Skeletal muscle satellite cell (primary cell): Measurements from ENCODE around the gene MPP7. TPM values are rescaled to one million over a fixed set of nuclear protein-coding genes. Genes with fewer than 3 reads are reported as not detected.
"Not testable (repeated sequence)": the region's sequence is repeated elsewhere in the genome, so short reads cannot be mapped to it uniquely, and the experiment has no call there.

Experiments used
- H3K27me3 ChIP-seq: 2 replicates; pipeline ENCODE4 v1.7.0; 2013; ENCODE audit warnings: low read length; ENCODE audit not compliant: control insufficient read depth, insufficient read depth
- H3K36me3 ChIP-seq: 2 replicates; pipeline ENCODE4 v1.7.0; 2013; ENCODE audit warnings: mild to moderate bottlenecking, control low read depth, low read length; ENCODE audit not compliant: insufficient read depth
- H3K4me1 ChIP-seq: 2 replicates; pipeline ENCODE4 v1.7.0; 2013; ENCODE audit warnings: low read length; ENCODE audit not compliant: control insufficient read depth, insufficient read depth
- H3K4me2 ChIP-seq: 2 replicates; pipeline ENCODE4 v1.7.0; 2013; ENCODE audit warnings: mild to moderate bottlenecking, low read length
- H3K4me3 ChIP-seq: 2 replicates; pipeline ENCODE4 v1.7.0; 2013; ENCODE audit warnings: low read length
- H3K9ac ChIP-seq: 2 replicates; pipeline ENCODE4 v1.7.0; 2013; ENCODE audit warnings: mild to moderate bottlenecking, low read depth, low read length, moderate library complexity
- H3K9me3 ChIP-seq: replicated peaks from 2 replicates; pipeline ENCODE4 v1.7.0; 2013; ENCODE audit warnings: mild to moderate bottlenecking, control low read depth, low read length
- total RNA-seq: library from RNA; depleted of rRNA; stranded (reverse); fragments of >200 nt; gene quantifications from 2 replicates; pipeline ENCODE4 v1.2.3, GENCODE V29; 2012; rRNA removed

MPP7 gene
- 0.25 TPM in 1 of 2 replicates, not detected in the other for total RNA-seq

DNA sequence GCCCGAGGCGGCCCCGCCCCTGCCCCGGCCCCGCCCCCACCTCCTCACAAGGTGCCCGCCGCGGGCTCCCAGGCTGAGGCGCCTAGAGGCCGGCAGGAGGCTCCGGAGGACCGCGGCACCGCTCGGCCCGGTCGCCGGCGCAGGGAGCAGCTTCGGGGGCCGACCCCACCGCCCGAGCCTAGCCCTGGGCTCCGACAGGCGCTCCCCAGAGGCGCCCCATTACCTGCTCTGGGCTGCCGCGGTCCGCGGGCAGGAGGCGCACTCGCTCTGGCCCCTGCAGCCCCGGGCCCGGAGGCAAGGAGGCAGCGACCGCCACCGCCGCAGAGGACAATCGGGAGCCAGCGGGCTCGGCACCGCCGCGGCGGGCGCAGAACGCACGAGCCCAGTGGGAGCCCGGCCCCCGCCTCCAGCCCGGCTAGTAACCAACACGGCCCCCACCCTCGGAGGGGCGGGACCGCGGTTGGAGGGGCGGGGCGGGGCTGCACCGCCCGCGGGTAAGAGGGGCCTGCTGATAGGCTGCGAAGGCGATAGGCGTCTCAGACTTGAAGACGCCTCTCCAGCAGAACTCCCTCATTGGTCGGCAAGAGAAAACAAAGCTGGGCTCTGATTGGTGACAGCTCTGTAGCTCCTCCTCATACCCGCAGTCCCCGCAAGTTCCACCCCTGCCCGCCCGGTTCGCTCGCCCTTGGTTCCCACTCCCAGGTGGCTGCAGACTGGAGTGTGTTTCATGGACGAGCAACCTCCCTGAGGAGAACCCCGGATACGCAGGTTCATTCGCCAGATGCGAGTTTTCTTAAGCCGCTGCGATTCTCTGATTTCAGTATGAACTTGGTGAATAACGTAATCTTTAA is at the start of gene MPP7:
Gene MPP7 (minus strand): TSS at position 427 of the 851 bp plus-strand sequence. CDS start 64,460 bp downstream, outside the sequence.
- Histone ChIP-seq H3K4me2 (peak within 1 kb of the TSS; percentile 91), H3K9ac (peak within 1 kb of the TSS; percentile 82), H3K4me3 (peak within 1 kb of the TSS; percentile 93), H3K27me3 (peaks cover 44% of the 10 kb centered on the region), H3K36me3 (no peaks in the 10 kb centered on the region), H3K9me3 (no peaks in the 10 kb centered on the region), H3K4me1 (peaks cover 8% of the 10 kb centered on the region)

GRCh38 chr10:28349892-28350291 is 47.0 kb upstream of the MPP7 start:
- H3K4me1 ChIP-seq = no peaks in the 10 kb centered on the region
- no peak overlapping the region for H3K9ac ChIP-seq
- peaks cover 11% of the 10 kb centered on the region for H3K27me3 ChIP-seq
- no peak overlapping the region for H3K4me2 ChIP-seq
- no peak overlapping the region for H3K4me3 ChIP-seq
- no peaks in the 10 kb centered on the region for H3K36me3 ChIP-seq
- H3K9me3 ChIP-seq = no peaks in the 10 kb centered on the region

DNA sequence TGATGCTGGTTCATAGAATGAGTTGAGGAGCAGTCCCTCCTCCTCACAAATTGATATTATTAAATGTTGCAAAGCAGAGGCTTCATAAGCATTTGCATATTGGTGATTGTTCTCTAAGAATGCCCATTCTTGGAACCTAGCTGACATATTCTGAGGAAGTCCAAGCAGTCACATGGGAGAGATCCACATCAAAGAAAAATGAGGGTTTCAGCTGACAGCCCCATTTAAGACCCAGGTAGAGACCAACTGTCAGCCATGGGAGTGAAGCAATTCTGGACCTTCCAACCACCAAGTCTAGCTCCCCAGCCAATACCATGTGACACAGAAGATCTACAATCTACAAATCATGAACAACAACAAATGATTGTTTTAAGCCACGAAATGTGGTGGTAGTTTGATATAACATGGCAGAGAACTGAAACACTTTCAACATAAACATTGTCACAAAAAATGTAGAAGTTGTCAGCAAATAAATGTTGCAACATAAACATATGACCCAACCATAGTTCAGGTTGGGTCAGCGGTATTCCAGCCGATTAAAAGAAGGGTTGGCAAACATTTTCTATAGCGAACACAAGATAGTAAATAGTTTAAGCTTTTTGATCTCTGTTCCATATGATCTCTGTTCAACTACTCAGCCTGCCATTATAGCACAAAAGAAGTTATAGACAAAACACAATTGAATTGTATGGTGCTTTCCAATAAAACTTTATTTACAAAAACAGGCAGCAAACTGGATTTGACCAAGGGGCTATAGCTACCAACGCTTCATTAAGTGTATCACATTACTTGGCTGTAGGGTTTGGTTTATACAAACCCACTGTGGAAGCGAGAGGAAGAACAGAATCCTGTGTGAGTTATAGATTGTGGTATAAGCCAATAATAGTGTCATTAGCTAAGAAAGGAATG is 41.4 kb upstream of the MPP7 start:
- Histone ChIP-seq H3K9me3 (no peaks in the 10 kb centered on the region), H3K9ac (no peak overlapping the region), H3K4me1 (no peaks in the 10 kb centered on the region), H3K4me2 (no peak overlapping the region), H3K36me3 (no peaks in the 10 kb centered on the region), H3K4me3 (no peak overlapping the region), H3K27me3 (peaks cover 5% of the 10 kb centered on the region)

DNA sequence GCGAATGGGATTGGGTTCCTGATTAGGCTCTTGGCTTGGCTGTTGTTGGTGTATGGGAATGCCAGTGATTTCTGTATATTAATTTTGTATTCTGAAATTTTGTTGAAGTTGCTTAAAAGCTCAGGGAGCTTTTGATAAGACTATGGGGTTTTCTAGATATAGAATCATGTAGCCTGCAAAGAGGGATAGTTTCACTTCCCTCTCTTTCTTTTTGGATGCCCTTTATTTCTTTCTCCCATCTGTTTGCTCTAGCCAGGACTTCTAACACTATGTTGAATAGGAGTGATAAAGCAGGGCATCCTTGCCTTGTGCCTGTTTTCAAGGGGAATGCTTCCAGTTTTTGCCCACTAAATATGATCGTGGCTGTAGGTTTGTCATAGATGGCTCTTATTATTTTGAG is 40.4 kb upstream of the MPP7 start:
- no peak overlapping the region for H3K4me2 ChIP-seq
- no peaks in the 10 kb centered on the region for H3K9me3 ChIP-seq
- H3K4me1 ChIP-seq = no peaks in the 10 kb centered on the region
- no peaks in the 10 kb centered on the region for H3K36me3 ChIP-seq
- no peak overlapping the region for H3K9ac ChIP-seq
- no peak overlapping the region for H3K4me3 ChIP-seq
- H3K27me3 ChIP-seq = peaks cover under 1% of the 10 kb centered on the region

- H3K4me2 ChIP-seq, H3K4me3 ChIP-seq, H3K4me1 ChIP-seq, H3K27me3 ChIP-seq, H3K9ac ChIP-seq, H3K36me3 ChIP-seq, H3K9me3 ChIP-seq: not testable (repeated sequence)
Measured at GRCh38 chr10:28341679-28342078, 38.8 kb upstream of the MPP7 start.

GRCh38 chr10:28332726-28333125 is 29.9 kb upstream of the MPP7 start:
- no peaks in the 10 kb centered on the region for H3K27me3 ChIP-seq
- peak overlapping the region; percentile 65 for H3K9ac ChIP-seq
- H3K4me1 ChIP-seq = peaks cover 22% of the 10 kb centered on the region
- H3K4me2 ChIP-seq = no peak overlapping the region
- H3K36me3 ChIP-seq = no peaks in the 10 kb centered on the region
- no peak overlapping the region for H3K4me3 ChIP-seq
- H3K9me3 ChIP-seq = no peaks in the 10 kb centered on the region

DNA sequence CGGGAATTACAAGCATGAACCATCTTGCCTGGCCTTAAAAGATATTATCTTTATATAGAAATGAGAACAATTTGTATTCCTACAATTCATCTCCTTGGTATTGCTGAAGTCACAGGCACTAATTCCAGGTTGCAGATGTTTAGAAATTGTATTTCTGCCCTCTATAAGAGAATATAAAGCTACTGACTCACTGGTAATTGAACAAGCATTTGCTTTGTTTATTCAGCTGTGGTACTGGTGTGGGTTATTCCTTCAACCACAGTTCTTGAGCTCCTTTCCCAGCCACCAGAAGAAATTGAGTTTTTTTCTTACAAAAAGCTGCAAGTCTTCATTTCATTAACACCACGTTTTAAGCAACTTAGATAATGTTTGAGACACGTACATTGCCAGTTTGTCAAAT is 29.0 kb upstream of the MPP7 start:
- no peaks in the 10 kb centered on the region for H3K27me3 ChIP-seq
- H3K4me2 ChIP-seq = peak overlapping the region; percentile 53
- H3K36me3 ChIP-seq = no peaks in the 10 kb centered on the region
- peaks cover 30% of the 10 kb centered on the region for H3K4me1 ChIP-seq
- H3K4me3 ChIP-seq = peak overlapping the region; percentile 1
- H3K9ac ChIP-seq = peak overlapping the region; percentile 65
- H3K9me3 ChIP-seq = no peaks in the 10 kb centered on the region

DNA sequence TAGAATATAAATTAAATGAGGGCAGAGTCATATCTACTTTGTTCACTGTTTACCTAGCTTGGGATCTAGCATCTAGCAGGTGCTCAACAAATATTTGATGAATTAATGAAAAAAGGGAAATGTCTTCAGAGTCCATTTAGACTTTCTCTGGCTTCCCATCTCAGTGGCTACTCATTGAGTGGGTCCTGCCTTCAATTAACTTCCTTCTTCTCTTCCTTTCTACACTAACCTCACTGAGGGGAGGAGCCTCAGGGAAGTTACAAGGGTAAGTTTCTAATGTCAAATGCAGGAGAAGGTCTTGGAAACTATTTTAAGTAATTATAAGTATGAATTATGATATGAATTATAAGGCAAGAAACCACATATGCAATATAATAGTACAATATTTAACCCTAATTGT is 28.2 kb upstream of the MPP7 start:
- H3K4me2 ChIP-seq = no peak overlapping the region
- peaks cover 35% of the 10 kb centered on the region for H3K4me1 ChIP-seq
- H3K9me3 ChIP-seq = no peaks in the 10 kb centered on the region
- H3K27me3 ChIP-seq = no peaks in the 10 kb centered on the region
- no peak overlapping the region for H3K4me3 ChIP-seq
- no peak overlapping the region for H3K9ac ChIP-seq
- no peaks in the 10 kb centered on the region for H3K36me3 ChIP-seq

GRCh38 chr10:28328346-28328745 is 25.5 kb upstream of the MPP7 start:
- peak overlapping the region; percentile 42 for H3K9ac ChIP-seq
- no peak overlapping the region for H3K4me2 ChIP-seq
- peaks cover 30% of the 10 kb centered on the region for H3K4me1 ChIP-seq
- H3K9me3 ChIP-seq = no peaks in the 10 kb centered on the region
- no peak overlapping the region for H3K4me3 ChIP-seq
- H3K27me3 ChIP-seq = no peaks in the 10 kb centered on the region
- no peaks in the 10 kb centered on the region for H3K36me3 ChIP-seq

DNA sequence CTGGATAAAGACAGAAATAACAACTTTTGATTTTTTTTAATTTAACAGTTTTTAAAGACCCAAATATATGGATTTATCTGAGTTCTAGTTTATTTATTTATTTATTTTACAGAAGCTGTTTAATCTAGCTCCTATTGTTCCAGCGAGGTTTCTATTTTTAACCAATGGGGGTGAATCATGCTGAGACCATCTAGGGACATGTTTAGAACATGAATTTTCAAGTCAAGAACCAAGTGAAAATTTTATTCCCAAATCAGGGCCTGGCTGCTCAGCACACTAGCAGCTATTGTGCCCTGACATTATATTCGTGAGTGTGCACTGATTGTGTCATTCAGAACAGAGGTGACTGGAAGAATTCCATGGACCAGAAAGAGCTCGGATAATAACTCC is 24.6 kb upstream of the MPP7 start:
- Histone ChIP-seq H3K4me1 (peaks cover 26% of the 10 kb centered on the region), H3K9me3 (no peaks in the 10 kb centered on the region), H3K4me2 (peak overlapping the region; percentile 65), H3K9ac (peak overlapping the region; percentile 60), H3K27me3 (no peaks in the 10 kb centered on the region), H3K4me3 (peak overlapping the region; percentile 34), H3K36me3 (no peaks in the 10 kb centered on the region)
